GM13977 (cell line): ENCODE results near the gene MESP1.

Source experiments
- DNase-seq: peaks from one replicate; pipeline ENCODE4 v3.0.0; 2012; ENCODE audit warnings: low spot score
- in situ Hi-C: fragments of 300-500 bp; cut with MboI; formaldehyde crosslinking; loops from one replicate; pipeline ENCODE4 v1.12.0; 2022; ENCODE audit warnings: low sequenced_read_pairs, low pct_unique_long_range_greater_than_20kb, mixed read lengths, inconsistent platforms; ENCODE audit not compliant: unreplicated experiment
- TF ChIP-seq, protein P1 (sequence below): IDR thresholded peaks from 2 replicates; pipeline ENCODE4 v1.5.1; 2012; ENCODE audit warnings: mild to moderate bottlenecking, control low read depth; ENCODE audit not compliant: insufficient read depth; ENCODE audit errors: extremely low read depth, missing control alignments

The MESP1 gene

DNA sequence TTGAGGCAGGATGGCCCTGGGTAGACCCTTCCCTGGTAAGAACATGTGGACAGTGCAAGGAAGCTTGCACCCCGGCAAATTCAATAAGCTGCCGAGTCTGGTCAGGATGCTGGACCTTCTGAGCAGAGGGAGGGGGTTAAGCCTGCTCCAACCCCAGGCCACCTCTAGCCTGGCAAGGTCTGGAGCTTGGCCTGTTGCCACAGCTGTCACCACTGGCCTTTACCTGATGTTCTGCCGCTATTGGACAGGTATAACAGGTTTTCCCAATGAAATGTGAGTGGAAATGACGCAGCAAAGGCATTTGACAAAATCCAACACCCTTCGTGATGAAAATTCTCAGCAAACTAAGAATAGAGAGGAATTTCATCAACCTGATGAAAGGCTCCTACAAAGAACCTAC lies 699 bp upstream of the MESP1 start:
- TF ChIP-seq, protein P1, sequence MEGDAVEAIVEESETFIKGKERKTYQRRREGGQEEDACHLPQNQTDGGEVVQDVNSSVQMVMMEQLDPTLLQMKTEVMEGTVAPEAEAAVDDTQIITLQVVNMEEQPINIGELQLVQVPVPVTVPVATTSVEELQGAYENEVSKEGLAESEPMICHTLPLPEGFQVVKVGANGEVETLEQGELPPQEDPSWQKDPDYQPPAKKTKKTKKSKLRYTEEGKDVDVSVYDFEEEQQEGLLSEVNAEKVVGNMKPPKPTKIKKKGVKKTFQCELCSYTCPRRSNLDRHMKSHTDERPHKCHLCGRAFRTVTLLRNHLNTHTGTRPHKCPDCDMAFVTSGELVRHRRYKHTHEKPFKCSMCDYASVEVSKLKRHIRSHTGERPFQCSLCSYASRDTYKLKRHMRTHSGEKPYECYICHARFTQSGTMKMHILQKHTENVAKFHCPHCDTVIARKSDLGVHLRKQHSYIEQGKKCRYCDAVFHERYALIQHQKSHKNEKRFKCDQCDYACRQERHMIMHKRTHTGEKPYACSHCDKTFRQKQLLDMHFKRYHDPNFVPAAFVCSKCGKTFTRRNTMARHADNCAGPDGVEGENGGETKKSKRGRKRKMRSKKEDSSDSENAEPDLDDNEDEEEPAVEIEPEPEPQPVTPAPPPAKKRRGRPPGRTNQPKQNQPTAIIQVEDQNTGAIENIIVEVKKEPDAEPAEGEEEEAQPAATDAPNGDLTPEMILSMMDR = no peak
- in situ Hi-C loops = loop anchor here (5.0 to 10.0 kb wide), 2 partner anchors 126 to 323 kb away; no protein-coding TSS in a partner anchor
- DNase-seq = no peak

DNA sequence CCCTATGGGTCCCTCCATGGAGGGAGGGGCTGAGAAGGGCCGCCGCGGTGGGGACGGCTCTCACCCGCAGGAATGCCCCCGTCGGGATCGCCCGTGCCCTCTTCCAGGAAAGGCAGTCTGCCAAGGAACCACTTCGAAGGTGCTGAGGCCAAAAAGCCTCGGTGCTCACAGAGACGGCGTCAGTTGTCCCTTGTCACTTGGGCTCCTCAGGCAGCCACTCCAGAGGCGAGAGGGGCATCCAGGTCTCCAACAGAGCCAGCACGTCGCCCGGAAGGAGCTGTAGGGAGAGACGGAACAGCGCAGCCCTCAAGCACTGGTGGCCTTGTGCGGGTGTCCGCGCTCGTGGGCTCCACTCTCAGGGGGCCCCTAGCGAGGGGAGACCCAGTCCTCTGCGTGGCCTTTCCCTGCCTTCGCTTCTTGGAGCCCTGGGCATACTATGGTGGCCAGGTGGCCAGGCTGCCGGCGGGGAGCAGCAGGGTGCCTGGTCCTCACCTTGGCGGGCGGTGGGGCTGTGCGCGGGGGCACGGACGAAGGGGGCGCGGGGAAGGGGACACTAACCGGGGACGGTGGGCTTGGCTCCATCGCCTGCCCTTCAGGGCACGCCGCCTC lies 994 bp downstream of the MESP1 start:
- TF ChIP-seq, protein P1 = no peak
- in situ Hi-C loops = loop anchor here (5.0 to 10.0 kb wide), 2 partner anchors 127 to 325 kb away; no protein-coding TSS in a partner anchor
- DNase-seq = no peak

DNA sequence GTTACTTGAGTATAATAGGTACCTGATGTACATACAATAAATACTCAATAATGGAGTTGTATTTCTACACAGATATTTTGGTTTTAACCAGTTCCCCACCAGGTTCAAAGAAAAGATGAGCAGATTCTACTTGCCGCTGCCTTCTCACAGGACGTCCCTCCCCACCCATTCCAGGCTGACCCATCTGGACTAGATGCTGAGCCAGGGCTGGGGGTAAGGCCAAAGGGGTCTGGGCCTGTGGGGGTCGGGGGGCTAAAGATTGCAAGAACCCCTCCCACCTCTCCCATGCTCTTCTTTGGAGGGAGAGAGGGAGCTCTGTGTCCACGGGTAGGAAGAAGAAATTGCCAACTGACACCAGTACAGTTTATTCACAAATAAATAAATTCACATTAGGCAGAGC lies 1.5 kb downstream of the MESP1 start:
- DNase-seq = no peak
- in situ Hi-C loops = no loop called here
- TF ChIP-seq, protein P1 = no peak

DNA sequence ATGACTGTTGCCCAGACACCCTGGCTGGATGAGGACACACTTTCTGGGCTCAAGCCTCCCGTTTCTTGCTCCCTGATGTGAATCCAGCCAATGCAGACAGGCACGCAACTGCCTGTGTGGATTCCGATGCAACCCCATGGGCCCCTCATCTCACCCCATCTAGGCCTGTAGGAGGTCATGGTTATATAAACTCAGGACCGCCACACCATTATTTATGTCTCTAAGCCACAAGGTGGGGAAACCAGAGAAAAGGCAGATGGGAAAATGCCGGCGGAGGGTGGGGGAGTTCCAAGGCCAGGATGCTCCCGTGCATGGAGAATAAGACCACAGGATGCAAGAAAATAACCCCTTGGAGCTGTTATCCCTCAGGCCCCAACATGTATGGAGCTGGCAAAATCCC lies 2.0 kb downstream of the MESP1 start:
- in situ Hi-C loops = no loop called here
- DNase-seq = no peak
- TF ChIP-seq, protein P1 = no peak

DNA sequence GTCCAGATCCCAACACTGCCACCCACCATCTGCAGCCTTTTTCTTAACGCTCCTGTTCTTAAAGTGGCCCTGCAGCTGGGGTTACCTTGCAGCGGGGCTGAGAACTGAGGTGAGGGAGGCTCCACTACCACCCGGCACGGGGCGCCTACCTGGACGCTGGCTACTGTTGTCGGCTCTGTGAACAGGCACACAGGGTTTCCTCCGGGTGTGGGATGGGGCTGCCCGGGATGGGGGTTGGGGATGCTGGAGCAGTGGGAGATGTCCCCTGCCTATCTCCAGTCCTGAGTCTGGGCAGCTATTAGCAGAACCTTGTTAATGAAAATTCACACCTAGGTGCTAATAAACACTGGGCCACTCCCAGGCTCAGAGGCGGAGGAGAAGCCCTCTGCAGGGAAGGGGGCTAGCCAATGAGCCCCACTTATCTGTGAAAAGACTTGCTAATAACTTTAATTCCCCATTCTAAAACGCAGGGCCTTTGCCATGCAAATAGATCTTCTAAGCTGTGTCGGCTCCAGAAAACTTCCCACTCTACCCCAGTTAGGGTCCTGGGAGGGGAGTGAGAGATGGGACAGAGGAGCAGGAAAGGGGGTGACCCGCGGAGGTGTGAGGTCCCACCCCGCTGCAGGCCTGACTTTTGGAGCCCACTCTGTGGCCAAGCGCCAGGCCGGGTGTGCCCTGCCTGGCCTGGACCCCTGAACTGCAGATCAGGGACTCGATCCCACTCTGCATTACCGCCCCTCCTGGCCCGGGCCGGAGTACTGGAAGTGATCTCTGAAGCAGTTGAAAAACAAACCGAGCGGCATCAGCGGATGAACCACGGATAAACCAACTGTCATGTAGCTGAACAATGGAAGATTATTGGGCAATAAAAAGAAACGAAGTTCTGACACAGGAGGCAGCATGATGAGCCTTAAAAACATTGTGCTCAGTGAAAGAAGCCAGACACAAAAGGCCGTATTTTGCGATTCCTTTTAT lies 3.1 kb downstream of the MESP1 start:
- no peak for DNase-seq
- in situ Hi-C loops = no loop called here
- TF ChIP-seq, protein P1 = no peak

DNA sequence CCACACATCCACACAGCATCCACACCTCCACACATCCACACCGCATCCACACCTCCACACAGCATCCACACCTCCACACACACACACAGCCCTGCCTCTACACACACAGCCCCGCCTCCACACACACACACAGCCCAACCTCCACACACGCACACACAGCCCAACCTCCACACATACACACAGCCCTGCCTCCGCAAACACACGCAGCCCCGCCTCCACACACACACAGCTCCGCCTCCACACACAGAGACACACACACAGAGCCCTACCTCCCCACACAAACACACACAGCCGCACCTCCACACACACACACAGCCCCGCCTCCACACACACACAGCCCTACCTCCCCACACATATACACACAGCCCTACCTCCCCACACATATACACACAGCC lies 4.7 kb downstream of the MESP1 start:
- DNase-seq = no peak
- in situ Hi-C loops = no loop called here
- TF ChIP-seq, protein P1 = no peak
